Immature natural killer cell (primary cell): ENCODE results near the gene PDK3. TPM values are rescaled to one million over a fixed set of nuclear protein-coding genes. Genes with fewer than 3 reads are reported as not detected.

Source experiments
- DNase-seq, 3 donors: peaks; one replicate each; pipeline ENCODE4 v3.0.0; 2022; ENCODE audit warnings: mixed read lengths in 1 of 3
- H3K27ac Mint-ChIP-seq, 6 donors: one replicate each; pipeline ENCODE4 v1.8.0; 2020; ENCODE audit warnings: mixed read lengths in 6 of 6, mild to moderate bottlenecking in 5 of 6, inconsistent platforms in 4 of 6, moderate library complexity in 3 of 6
- H3K27me3 Mint-ChIP-seq, 3 donors: one replicate each; pipeline ENCODE4 v1.8.0; 2020 to 2021; ENCODE audit warnings: low read depth in 3 of 3, mild to moderate bottlenecking in 3 of 3, mixed read lengths in 3 of 3, moderate library complexity in 3 of 3, inconsistent platforms in 1 of 3
- H3K36me3 Mint-ChIP-seq, 3 donors: one replicate each; pipeline ENCODE4 v1.8.0; 2020; ENCODE audit warnings: mixed read lengths in 3 of 3, inconsistent platforms in 2 of 3, mild to moderate bottlenecking in 2 of 3
- H3K4me1 Mint-ChIP-seq, 2 donors: one replicate each; pipeline ENCODE4 v1.8.0; 2020; ENCODE audit warnings: inconsistent platforms in 2 of 2, mild to moderate bottlenecking in 2 of 2, mixed read lengths in 2 of 2, moderate library complexity in 1 of 2
- H3K4me3 Mint-ChIP-seq, 5 donors: one replicate each; pipeline ENCODE4 v1.8.0; 2020; ENCODE audit warnings: mild to moderate bottlenecking in 5 of 5, mixed read lengths in 5 of 5, inconsistent platforms in 3 of 5, moderate library complexity in 3 of 5
- H3K9me3 Mint-ChIP-seq, 6 donors: one replicate each; pipeline ENCODE4 v1.8.0; 2020; ENCODE audit warnings: mild to moderate bottlenecking in 6 of 6, mixed read lengths in 6 of 6, inconsistent platforms in 4 of 6, moderate library complexity in 3 of 6
- polyA plus RNA-seq, 3 donors: library from polyadenylated mRNA; unstranded; fragments of 300-500 nt; fragmentation: Illumina TruSeq; gene quantifications; one replicate each; pipeline ENCODE4 v1.2.3, GENCODE V29; 2021

Gene PDK3
- polyA plus RNA-seq, result 10 to 100 TPM; 48.4 to 65.8 (median 59.6) TPM

DNA sequence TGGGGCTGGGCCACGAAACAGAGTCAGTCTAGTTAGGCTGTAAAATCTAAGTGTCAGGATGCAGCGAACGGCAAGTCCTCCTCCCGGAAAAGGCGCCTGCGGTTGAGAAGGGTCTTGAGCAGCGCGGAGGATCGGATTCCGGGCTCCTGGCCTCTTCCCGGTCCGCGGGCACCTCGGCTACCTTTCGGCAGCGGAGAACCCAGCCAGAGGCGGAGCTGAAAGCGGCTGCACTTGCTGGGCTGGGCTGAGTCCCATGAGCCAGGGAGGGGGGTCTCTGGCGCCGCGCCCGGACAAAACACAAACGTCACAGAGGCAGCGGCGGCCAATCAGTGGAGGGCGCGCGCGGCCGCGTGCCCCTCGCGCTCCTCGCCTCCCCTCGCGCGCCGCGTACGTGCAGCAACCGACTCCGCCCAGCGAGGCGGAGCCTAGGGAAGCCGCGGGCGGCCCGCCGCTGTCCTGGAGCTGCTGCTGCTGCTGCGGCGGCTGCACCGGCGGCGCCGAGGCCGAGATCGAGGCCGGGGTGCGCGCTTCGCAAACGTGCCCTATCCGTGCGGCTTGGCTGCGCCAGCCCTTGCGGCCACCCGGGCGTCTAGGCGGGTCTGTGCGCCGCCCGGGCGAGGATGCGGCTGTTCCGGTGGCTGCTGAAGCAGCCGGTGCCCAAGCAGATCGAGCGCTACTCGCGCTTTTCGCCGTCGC lies at the start of gene PDK3:
Gene PDK3, plus strand, starts transcription at position 451 of the 696 bp plus-strand sequence. Its CDS starts 170 bp downstream, at position 621.
- peak; percentile 87 to 90 (median 89) for DNase-seq
- Mint-ChIP-seq H3K27me3 (peaks cover 0 to 5% (median 3%) of the 10 kb centered on the region in 3 donors), H3K36me3 (no peaks in the 10 kb centered on the region), H3K4me1 (peaks cover 38 to 43% of the 10 kb centered on the region in 2 donors), H3K9me3 (no peaks in the 10 kb centered on the region), H3K4me3 (peak within 1 kb of the TSS; percentile 83 to 89 (median 86)), H3K27ac (peak within 1 kb of the TSS; percentile 73 to 96 (median 92))

DNA sequence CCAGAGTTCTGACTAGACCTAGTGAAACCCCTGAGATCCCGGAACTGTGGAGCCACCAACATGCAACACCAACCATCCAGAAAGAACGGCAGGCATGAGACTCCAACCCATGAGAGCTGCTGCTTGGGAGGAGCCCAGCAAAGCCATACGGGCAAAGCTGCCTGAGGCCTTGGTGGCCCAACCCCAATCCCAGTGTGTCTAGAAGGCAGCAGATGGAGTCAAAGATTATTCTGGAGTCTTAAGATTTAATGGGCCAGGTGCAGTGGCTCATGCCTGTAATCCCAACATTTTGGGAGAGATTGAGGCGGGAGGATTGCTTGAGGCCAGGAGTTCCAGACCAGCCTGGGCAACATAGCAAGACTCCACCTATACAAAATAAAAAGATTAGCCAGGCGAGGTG lies 49.2 kb upstream of the PDK3 start:
- H3K9me3 Mint-ChIP-seq, result peaks cover 0 to 2% (median 0%) of the 10 kb centered on the region in 6 donors
- peaks cover 10% of the 10 kb centered on the region in 2 donors for H3K4me1 Mint-ChIP-seq
- H3K36me3 Mint-ChIP-seq, result no peaks in the 10 kb centered on the region
- no peak for DNase-seq
- peaks cover 0 to 7% (median 0%) of the 10 kb centered on the region in 3 donors for H3K27me3 Mint-ChIP-seq
- H3K4me3 Mint-ChIP-seq, result no peak overlapping the region
- H3K27ac Mint-ChIP-seq, result no peak overlapping the region

DNA sequence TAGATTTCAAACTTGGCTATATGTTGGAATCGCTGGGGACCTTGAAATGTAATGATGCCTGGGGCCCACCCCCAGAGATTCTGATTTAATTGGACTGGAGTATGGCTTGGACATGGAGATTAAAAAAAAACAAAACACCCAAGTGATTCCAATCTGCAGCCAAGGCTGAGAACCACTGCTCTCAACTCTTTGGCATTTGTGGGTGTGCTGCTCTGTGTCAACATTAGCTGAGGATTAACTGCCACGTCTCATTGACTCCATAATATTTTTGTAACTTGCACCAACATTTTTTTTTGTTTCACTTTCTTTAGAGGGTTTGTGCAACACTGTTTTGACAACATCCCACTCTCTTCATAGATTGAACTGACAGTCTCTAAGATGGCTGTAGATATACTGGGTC lies 41.1 kb upstream of the PDK3 start:
- no peak overlapping the region for H3K27ac Mint-ChIP-seq
- H3K4me1 Mint-ChIP-seq, result peaks cover 23% of the 10 kb centered on the region in 2 donors
- H3K36me3 Mint-ChIP-seq, result no peaks in the 10 kb centered on the region
- H3K9me3 Mint-ChIP-seq, result peaks cover 0 to 2% (median under 1%) of the 10 kb centered on the region in 6 donors
- H3K4me3 Mint-ChIP-seq, result no peak overlapping the region
- peaks cover 0 to 7% (median 3%) of the 10 kb centered on the region in 3 donors for H3K27me3 Mint-ChIP-seq
- no peak for DNase-seq

DNA sequence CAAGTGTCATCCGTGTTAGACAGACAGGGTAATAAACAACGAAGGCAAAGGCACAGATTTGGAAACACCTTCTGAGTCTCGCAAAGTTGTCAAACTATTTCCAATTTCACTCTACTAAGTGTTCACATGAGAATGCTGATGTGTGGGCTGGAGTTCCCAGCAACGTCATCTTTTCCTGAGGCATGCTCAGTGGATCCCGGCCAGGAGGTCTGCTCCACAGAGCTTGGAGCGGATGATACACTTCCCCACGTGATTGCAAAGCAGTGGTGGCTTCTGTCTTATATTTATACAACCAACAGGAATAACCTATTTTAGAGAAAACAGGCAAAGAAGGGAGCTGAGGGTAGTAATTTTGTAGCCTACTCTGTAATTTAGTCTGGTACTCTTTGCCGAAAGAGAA lies 40.1 kb upstream of the PDK3 start:
- H3K4me3 Mint-ChIP-seq, result no peak overlapping the region
- DNase-seq, result no peak
- H3K4me1 Mint-ChIP-seq, result peaks cover 23% of the 10 kb centered on the region in 2 donors
- peaks cover 0 to 6% (median 3%) of the 10 kb centered on the region in 3 donors for H3K27me3 Mint-ChIP-seq
- no peaks in the 10 kb centered on the region for H3K36me3 Mint-ChIP-seq
- peaks cover 0 to 2% (median under 1%) of the 10 kb centered on the region in 6 donors for H3K9me3 Mint-ChIP-seq
- H3K27ac Mint-ChIP-seq, result no peak overlapping the region

DNA sequence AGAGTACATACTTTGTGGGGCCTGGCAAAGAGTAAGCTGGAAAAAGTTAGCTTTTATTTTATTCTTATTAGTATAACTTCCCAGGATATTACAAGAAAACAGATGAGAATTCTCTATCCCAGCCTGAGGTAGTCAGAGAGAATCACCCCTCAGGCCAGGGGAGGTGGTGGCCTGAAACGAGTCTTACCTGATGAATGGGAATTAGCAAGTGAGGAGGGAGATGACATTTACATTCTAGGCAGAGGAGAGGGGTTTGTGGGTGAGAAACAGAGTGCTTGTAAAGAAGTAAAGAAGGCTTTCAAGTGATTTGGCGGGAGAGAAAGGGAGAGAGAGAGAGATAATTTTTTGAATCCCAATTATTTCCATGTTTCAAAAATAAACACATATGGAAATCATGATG lies 39.3 kb upstream of the PDK3 start:
- no peak for DNase-seq
- Mint-ChIP-seq H3K27ac (peak overlapping the region in 2 of 6 donors; percentile 52 to 55), H3K36me3 (no peaks in the 10 kb centered on the region), H3K27me3 (peaks cover 0 to 6% (median 3%) of the 10 kb centered on the region in 3 donors), H3K4me1 (peaks cover 23% of the 10 kb centered on the region in 2 donors), H3K9me3 (peaks cover 0 to 2% (median 0%) of the 10 kb centered on the region in 6 donors), H3K4me3 (no peak overlapping the region)

DNA sequence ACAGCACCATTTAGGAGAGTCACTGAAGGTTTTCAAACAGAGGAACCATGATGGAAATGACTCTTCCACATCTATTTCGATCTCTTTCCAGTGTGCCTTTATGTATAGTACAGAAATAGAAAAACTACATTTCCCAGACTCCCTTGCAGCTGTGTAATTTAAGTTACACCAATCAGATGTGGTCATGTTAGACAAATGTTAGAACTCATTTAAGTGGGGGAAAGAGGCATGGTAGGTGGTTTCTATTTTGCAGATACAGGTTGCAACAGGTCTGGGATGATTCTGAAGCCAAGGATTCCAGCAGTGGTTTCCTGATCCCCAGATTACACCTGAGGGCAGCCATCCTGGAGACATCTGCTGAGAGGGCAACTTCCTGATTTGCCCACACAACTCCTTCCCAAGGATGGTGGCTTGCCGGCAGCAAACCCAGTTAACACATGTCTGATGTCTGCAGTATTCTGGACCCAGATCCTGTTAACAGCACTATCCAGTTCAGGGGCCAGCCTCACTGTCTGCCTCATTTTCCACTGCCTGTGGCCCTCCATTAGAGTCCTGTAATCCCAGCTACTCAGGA lies 38.7 kb upstream of the PDK3 start:
- no peaks in the 10 kb centered on the region for H3K36me3 Mint-ChIP-seq
- peaks cover 23% of the 10 kb centered on the region in 2 donors for H3K4me1 Mint-ChIP-seq
- peak overlapping the region; percentile 52 to 83 (median 69) for H3K27ac Mint-ChIP-seq
- H3K27me3 Mint-ChIP-seq, result peaks cover 0 to 6% (median 3%) of the 10 kb centered on the region in 3 donors
- peak; percentile 6 to 28 (median 16) for DNase-seq
- H3K4me3 Mint-ChIP-seq, result peak overlapping the region in 2 of 5 donors; percentile 18 to 62
- H3K9me3 Mint-ChIP-seq, result peaks cover 0 to 2% (median 0%) of the 10 kb centered on the region in 6 donors

DNA sequence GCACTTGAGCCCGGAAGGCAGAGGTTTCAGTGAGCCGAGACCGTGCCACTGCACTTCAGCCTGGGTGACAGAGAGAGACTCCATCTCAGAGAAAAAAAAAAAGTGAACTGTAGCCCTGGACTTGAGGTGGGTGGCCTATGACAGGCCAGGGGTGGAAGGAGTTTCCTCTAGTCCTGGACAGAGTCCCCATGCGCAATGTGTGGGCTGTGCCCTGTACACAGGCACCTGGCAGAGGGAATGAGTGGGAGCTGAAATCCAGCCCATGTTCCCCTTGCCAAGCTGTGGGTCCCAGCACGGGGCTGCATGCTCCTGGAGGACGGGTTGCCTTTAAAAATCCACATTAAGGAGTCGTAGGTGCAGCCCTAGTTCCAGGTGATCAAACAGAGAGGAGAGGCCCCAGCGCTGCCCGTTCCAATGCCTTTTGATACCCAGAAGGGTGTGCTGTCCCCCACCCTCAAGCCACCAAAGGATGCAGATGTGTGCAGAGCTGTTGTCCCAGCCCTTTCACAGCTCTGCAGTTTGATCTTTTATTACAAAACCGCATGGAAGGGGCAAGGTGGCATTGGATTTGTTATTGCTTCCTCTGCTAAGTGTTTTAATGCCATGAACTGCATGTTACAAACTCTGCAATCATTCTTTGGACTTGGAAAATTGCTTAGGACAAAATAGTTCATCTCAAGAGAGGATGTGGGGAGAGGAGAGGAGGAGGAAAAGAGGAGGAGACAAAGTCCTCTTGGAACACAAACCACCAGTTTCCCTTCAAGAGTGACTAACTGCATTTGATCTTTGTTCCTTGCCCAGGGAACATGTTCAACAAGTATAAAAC lies 38.0 kb upstream of the PDK3 start:
- Mint-ChIP-seq H3K9me3 (peaks cover 0 to 2% (median 0%) of the 10 kb centered on the region in 6 donors), H3K27ac (peak overlapping the region; percentile 50 to 83 (median 76)), H3K36me3 (no peaks in the 10 kb centered on the region), H3K4me3 (peak overlapping the region in 1 of 5 donors; percentile 5), H3K27me3 (peaks cover 0 to 7% (median 3%) of the 10 kb centered on the region in 3 donors), H3K4me1 (peaks cover 23% of the 10 kb centered on the region in 2 donors)
- DNase-seq, result no peak

DNA sequence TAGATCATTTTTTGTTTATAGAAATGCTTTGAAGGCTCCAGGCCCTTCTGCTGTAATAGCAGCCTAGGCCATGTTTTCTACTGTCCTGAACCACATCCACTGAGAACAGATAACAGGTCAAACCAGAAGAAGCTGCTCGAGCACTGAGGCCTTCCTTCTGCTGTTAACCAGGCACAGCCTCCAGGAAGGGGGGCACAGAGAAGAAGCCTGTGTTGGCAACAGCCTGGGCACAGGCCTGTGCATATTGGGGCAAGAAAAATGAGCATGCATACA lies 37.4 kb upstream of the PDK3 start:
- DNase-seq, result no peak
- Mint-ChIP-seq H3K36me3 (no peaks in the 10 kb centered on the region), H3K27me3 (peaks cover 0 to 6% (median 3%) of the 10 kb centered on the region in 3 donors), H3K9me3 (peaks cover 0 to 2% (median 0%) of the 10 kb centered on the region in 6 donors), H3K4me1 (peaks cover 23% of the 10 kb centered on the region in 2 donors), H3K4me3 (peak overlapping the region in 2 of 5 donors; percentile 5 to 46), H3K27ac (peak overlapping the region; percentile 50 to 83 (median 76))

DNA sequence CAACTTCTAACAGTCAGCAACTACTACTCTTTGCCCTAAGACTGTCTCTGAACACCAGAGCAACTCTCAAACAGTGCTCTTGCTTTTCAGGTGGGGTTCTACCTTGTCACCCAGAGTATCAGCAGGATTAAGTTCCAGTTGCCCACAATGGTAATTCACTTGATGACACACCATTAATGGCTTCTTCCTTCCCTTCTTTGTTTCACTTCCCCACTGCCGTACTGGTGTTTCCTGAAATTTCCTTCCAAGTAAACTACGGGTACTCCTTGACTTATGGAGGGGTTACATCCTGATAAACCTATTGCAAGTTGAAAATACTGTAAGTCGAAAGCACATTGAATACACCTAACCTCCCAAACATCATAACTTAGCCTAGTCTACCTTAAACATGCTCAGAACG lies 36.6 kb upstream of the PDK3 start:
- H3K27ac Mint-ChIP-seq, result peak overlapping the region in 2 of 6 donors; percentile 62 to 83
- H3K9me3 Mint-ChIP-seq, result peaks cover 0 to 2% (median 0%) of the 10 kb centered on the region in 6 donors
- H3K4me1 Mint-ChIP-seq, result peaks cover 31% of the 10 kb centered on the region in 2 donors
- no peaks in the 10 kb centered on the region for H3K36me3 Mint-ChIP-seq
- DNase-seq, result no peak
- no peak overlapping the region for H3K4me3 Mint-ChIP-seq
- H3K27me3 Mint-ChIP-seq, result peaks cover 1 to 6% (median 3%) of the 10 kb centered on the region in 3 donors

DNA sequence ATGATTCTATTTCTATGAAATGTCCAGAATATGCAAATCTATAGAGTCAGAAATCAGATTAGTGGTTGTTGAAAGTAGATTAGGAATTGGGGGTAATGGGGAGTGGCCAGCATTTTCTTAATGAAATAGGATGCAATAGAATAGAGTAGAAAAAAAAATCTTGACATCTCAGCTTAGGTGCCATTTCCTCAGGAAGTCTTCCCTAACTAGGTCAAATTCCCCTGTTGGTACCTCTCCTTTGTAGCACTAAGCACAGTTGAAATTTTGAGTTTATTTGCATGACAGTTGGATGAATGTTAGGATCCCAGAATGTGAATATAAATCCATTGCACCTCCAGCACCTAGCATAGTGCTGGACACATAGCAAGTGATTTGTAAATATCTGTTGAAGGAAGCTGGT lies 30.0 kb upstream of the PDK3 start:
- no peaks in the 10 kb centered on the region for H3K9me3 Mint-ChIP-seq
- DNase-seq, result peak; percentile 13 to 29 (median 14)
- peak overlapping the region; percentile 60 to 86 (median 63) for H3K4me3 Mint-ChIP-seq
- peaks cover 0 to 6% (median 3%) of the 10 kb centered on the region in 3 donors for H3K27me3 Mint-ChIP-seq
- peak overlapping the region; percentile 74 to 84 (median 78) for H3K27ac Mint-ChIP-seq
- H3K36me3 Mint-ChIP-seq, result no peaks in the 10 kb centered on the region
- peaks cover 30 to 31% of the 10 kb centered on the region in 2 donors for H3K4me1 Mint-ChIP-seq

DNA sequence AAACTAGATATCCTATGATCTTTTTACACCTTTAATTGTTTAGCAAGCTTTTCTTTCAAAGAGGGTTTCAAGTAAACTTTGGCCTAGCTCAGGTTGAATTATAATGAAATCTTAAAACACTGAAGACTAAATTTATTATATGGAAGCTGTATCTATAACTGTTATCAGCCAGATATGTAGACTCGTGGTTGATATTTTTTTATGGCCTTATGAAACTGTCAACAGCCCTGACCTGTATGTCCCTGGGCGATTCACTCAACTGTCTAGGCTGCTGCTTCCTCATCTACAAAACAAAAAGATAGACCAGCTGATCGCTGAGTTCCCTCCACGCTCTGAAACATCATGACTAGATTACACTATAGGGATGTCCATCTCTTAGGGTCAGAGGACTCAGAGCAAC lies 21.2 kb upstream of the PDK3 start:
- no peak for DNase-seq
- no peak overlapping the region for H3K27ac Mint-ChIP-seq
- no peaks in the 10 kb centered on the region for H3K4me1 Mint-ChIP-seq
- no peak overlapping the region for H3K4me3 Mint-ChIP-seq
- peaks cover 0 to 5% (median 2%) of the 10 kb centered on the region in 3 donors for H3K27me3 Mint-ChIP-seq
- H3K36me3 Mint-ChIP-seq, result no peaks in the 10 kb centered on the region
- H3K9me3 Mint-ChIP-seq, result no peaks in the 10 kb centered on the region

DNA sequence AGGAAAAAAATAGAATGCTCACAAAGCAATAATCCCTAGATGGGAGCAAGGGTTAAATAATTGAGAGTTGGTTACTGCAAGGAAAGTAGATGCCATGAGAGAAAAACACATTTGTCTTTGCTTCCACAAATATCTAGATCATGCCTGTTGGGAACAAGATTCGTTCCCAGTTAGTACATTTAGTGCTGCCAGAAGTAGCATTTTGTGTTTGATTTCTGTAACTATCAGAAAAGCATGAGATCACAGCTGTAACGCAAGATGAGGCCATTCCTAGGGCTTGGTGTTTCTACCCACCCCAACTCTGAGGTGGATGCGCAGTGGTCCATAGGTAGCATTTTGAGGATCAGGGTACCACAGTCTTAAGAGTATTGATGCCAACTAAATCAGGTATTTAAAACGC lies 20.4 kb upstream of the PDK3 start:
- no peak for DNase-seq
- H3K27me3 Mint-ChIP-seq, result peaks cover 0 to 5% (median 2%) of the 10 kb centered on the region in 3 donors
- no peaks in the 10 kb centered on the region for H3K9me3 Mint-ChIP-seq
- H3K27ac Mint-ChIP-seq, result no peak overlapping the region
- no peak overlapping the region for H3K4me3 Mint-ChIP-seq
- no peaks in the 10 kb centered on the region for H3K36me3 Mint-ChIP-seq
- H3K4me1 Mint-ChIP-seq, result no peaks in the 10 kb centered on the region

DNA sequence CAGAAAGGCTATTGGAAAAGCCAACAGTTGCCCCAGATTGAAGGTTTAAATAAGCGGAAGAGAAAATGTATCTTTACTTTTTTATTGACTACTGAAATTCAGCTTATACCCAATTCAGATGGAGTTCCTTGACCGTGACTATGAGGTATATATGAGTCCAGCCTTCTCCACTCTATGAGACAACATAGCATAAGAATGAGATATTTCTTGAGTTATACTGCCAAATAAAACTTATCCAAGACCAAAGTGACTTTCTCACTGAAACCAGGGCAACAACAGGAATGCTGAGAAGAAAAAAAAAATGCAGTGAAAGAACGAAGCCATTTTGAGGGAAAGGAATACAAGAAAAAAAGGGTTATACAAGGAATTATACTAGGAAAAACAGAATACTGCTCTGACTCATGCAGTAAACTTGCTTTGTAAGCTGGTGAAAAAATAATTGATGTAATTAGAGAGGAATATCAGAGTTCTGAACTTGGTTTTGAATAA lies 16.3 kb upstream of the PDK3 start:
- no peak for DNase-seq
- Mint-ChIP-seq H3K36me3 (no peaks in the 10 kb centered on the region), H3K27me3 (peaks cover 0 to 5% (median 0%) of the 10 kb centered on the region in 3 donors), H3K9me3 (no peaks in the 10 kb centered on the region), H3K27ac (no peak overlapping the region), H3K4me1 (no peaks in the 10 kb centered on the region), H3K4me3 (no peak overlapping the region)
